Activated T-cell treated with anti-CD3 and anti-CD28 coated beads, Interleukin-2, amount 50 U/mL, for 48 hours (primary cell): ENCODE data around the gene FRMD4A.
"Not testable (repeated sequence)": the region's sequence is repeated elsewhere in the genome, so short reads cannot be mapped to it uniquely, and the experiment has no call there.

ENCODE experiments used
- DNase-seq, 2 experiments: peaks; one replicate each; pipeline ENCODE4 v3.0.0-alpha.2; 2020

Gene FRMD4A

GRCh38 chr10:14137391-14137790, 193.3 kb downstream of the FRMD4A start:
- DNase-seq: no peak

GRCh38 chr10:14135196-14135595, 195.5 kb downstream of the FRMD4A start:
- DNase-seq: not testable (repeated sequence)

- no peak for DNase-seq
These were observed 196.4 kb downstream of the FRMD4A start for GRCh38 chr10:14134275-14134674.

GRCh38 chr10:14131261-14131960, 199.3 kb downstream of the FRMD4A start:
- DNase-seq: no peak

GRCh38 chr10:14129770-14130169, 201.0 kb downstream of the FRMD4A start:
- no peak for DNase-seq

GRCh38 chr10:14128519-14128918, 202.2 kb downstream of the FRMD4A start:
- no peak for DNase-seq

- DNase-seq: no peak
These were observed 203.9 kb downstream of the FRMD4A start for GRCh38 chr10:14126697-14127440.

- no peak for DNase-seq
These were observed 205.2 kb downstream of the FRMD4A start for GRCh38 chr10:14125564-14125963.

GRCh38 chr10:14124941-14125340, 205.8 kb downstream of the FRMD4A start:
- no peak for DNase-seq

GRCh38 chr10:14123139-14123538, 207.6 kb downstream of the FRMD4A start:
- no peak for DNase-seq

GRCh38 chr10:14120812-14121211, 209.9 kb downstream of the FRMD4A start:
- no peak for DNase-seq

GRCh38 chr10:14118953-14119352, 211.8 kb downstream of the FRMD4A start:
- DNase-seq: no peak

- no peak for DNase-seq
These were observed 213.9 kb downstream of the FRMD4A start for GRCh38 chr10:14116837-14117236.

GRCh38 chr10:14116021-14116420, 214.7 kb downstream of the FRMD4A start:
- no peak for DNase-seq

GRCh38 chr10:14114791-14115190, 215.9 kb downstream of the FRMD4A start:
- no peak for DNase-seq

- DNase-seq: no peak
These were observed 218.7 kb downstream of the FRMD4A start for GRCh38 chr10:14112056-14112455.

GRCh38 chr10:14111208-14111607, 219.5 kb downstream of the FRMD4A start:
- no peak for DNase-seq

GRCh38 chr10:14106828-14107227, 223.9 kb downstream of the FRMD4A start:
- no peak for DNase-seq

- no peak for DNase-seq
These were observed 228.7 kb downstream of the FRMD4A start for GRCh38 chr10:14102056-14102455.

GRCh38 chr10:14099885-14100284, 230.8 kb downstream of the FRMD4A start:
- DNase-seq: no peak

- DNase-seq: no peak
These were observed 236.8 kb downstream of the FRMD4A start for GRCh38 chr10:14093730-14094484.

- no peak for DNase-seq
These were observed 237.9 kb downstream of the FRMD4A start for GRCh38 chr10:14092799-14093198.

GRCh38 chr10:14089556-14090292, 241.0 kb downstream of the FRMD4A start:
- no peak for DNase-seq
